ENCODE measurements around the gene RIMBP3B.
"Not testable (repeated sequence)": the region's sequence is repeated elsewhere in the genome, so short reads cannot be mapped to it uniquely, and the experiment has no call there.

DNA sequence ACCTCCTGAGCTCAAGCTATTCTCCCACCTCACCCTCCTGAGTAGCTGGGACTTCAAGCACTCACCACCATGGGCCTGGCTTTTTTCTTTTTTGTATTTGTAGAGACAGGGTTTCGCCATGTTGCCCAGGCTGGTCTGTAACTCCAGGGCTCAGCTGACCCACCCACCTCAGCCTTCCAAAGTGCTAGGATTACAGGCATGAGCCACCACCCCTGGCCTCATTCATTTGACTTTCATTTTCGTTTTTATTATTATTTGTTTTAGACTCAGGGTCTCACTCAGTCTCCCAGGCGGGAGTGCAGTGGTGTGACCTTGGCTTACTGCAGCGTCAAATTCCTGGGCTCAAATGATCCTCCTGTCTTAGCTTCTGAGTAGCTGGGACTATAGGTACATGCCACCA, 24.2 kb downstream of the RIMBP3B start:
- not testable (repeated sequence) for TF ChIP-seq FOXA1 (IDR thresholded peaks at IDR 0.05); ZNF384 (IDR thresholded peaks at IDR 0.05); BHLHE40 (IDR thresholded peaks at IDR 0.05; ENCODE audit: borderline replicate concordance); LEF1 (IDR thresholded peaks at IDR 0.05; ENCODE audit: borderline replicate concordance); CTBP1 (IDR thresholded peaks at IDR 0.05; ENCODE audit: borderline replicate concordance); TARDBP (IDR thresholded peaks at IDR 0.05); FOXK2 (IDR thresholded peaks at IDR 0.05); SP1 (IDR thresholded peaks at IDR 0.05); ARNT (IDR thresholded peaks at IDR 0.05); FOXM1 (IDR thresholded peaks at IDR 0.05; ENCODE audit: borderline replicate concordance); ELF4 (IDR thresholded peaks at IDR 0.05); NFRKB (IDR thresholded peaks at IDR 0.05); SUZ12 (IDR thresholded peaks at IDR 0.05)
- TF ChIP-seq, protein P1, sequence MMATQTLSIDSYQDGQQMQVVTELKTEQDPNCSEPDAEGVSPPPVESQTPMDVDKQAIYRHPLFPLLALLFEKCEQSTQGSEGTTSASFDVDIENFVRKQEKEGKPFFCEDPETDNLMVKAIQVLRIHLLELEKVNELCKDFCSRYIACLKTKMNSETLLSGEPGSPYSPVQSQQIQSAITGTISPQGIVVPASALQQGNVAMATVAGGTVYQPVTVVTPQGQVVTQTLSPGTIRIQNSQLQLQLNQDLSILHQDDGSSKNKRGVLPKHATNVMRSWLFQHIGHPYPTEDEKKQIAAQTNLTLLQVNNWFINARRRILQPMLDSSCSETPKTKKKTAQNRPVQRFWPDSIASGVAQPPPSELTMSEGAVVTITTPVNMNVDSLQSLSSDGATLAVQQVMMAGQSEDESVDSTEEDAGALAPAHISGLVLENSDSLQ (IDR thresholded peaks at IDR 0.05) = not testable (repeated sequence)

Measured in HEK293T (cell line).